ENCODE measurements around the gene DNAJB6. TPM values are rescaled to one million over a fixed set of nuclear protein-coding genes. Genes with fewer than 3 reads are reported as not detected.

Gene DNAJB6
- total and polyA plus RNA-seq, 2 experiments from 2014 or later: 139 to 187 TPM

DNA sequence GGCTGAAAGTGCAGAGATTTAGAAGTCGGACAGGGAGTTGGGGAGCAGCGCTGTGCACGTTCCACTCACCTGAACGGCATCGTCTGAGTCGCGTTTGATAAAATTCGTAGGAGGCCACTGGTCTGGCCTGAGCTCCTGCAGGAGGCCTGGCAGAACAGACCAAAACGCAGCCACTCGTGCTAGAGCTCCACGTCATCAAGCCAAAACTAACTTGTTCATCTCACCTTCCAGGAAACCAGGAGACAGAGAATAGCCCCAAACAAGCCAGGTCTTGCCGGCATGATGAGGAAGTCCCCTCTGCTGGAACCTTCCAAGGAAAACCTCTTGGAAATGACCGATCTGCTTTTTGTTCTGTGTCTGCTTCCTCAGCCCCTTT lies 43.4 kb upstream of the DNAJB6 start:
- DNase-seq: no peak
- H3F3A ChIP-seq (ENCODE audit: insufficient read depth): no peaks in the 10 kb centered on the region
- H3K9me2 ChIP-seq (ENCODE audit: insufficient read depth): no peaks in the 10 kb centered on the region
- no peaks in the 10 kb centered on the region for H3K4me1 ChIP-seq (ENCODE audit: insufficient read depth)
- H3K4me3 ChIP-seq: no peak overlapping the region
- H3K9ac ChIP-seq: no peak overlapping the region
- no peak overlapping the region for H3K27ac ChIP-seq
- H3K9me3 ChIP-seq (ENCODE audit: low read depth): no peaks in the 10 kb centered on the region
- TF ChIP-seq EZH2 (IDR thresholded peaks at IDR 0.05; ENCODE audit: insufficient read depth, poor library complexity, severe bottlenecking) (no peak), EZH2phosphoT487 (IDR thresholded peaks at IDR 0.05; ENCODE audit: insufficient read depth, low read depth) (no peak)
- no peaks in the 10 kb centered on the region for H4K20me1 ChIP-seq (ENCODE audit: insufficient read depth)
- H3K36me3 ChIP-seq (ENCODE audit: low read depth): no peaks in the 10 kb centered on the region
- 88 to 89% methylated on average over 13 of the region's 13 CpGs for WGBS, 2 experiments (ENCODE audit: low coverage in 1 of 2, low lambda C conversion rate in 2 of 2, missing lambda C conversion rate in 2 of 2)
- no peaks in the 10 kb centered on the region for H3K79me2 ChIP-seq (ENCODE audit: insufficient read depth)
- no peak overlapping the region for H2AFZ ChIP-seq
- H3K4me2 ChIP-seq (ENCODE audit: unreplicated experiment): no peak overlapping the region
- no peaks in the 10 kb centered on the region for H3K27me3 ChIP-seq (replicated peaks; ENCODE audit: insufficient read depth)
- in situ Hi-C loops (cut with MboI): no loop called here

DNA sequence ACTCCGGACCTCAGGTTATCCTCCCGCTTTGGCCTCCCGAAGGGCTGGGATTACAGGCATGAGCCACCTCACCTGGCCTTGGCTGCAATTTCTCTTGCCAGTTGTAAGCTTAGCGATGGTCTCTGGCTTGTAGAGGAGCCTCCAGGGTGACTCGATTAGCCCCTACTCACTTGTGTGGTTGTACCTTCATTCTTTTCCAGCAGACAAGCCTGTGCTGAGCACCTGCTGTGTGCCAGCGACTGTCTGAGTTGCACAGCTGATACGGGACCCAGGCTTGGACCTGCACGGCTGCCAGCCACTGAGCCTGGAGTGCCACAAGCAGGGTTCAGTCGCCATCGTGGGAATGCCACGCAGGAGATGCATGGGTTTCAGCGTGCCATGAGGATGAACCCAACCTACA lies 42.0 kb upstream of the DNAJB6 start:
- TF ChIP-seq EZH2 (IDR thresholded peaks at IDR 0.05; ENCODE audit: insufficient read depth, poor library complexity, severe bottlenecking) (no peak), EZH2phosphoT487 (IDR thresholded peaks at IDR 0.05; ENCODE audit: insufficient read depth, low read depth) (no peak)
- H3K4me2 ChIP-seq (ENCODE audit: unreplicated experiment): no peak overlapping the region
- H3K4me1 ChIP-seq (ENCODE audit: insufficient read depth): no peaks in the 10 kb centered on the region
- no peak overlapping the region for H3K9ac ChIP-seq
- H4K20me1 ChIP-seq (ENCODE audit: insufficient read depth): no peaks in the 10 kb centered on the region
- H2AFZ ChIP-seq: no peak overlapping the region
- H3K4me3 ChIP-seq: no peak overlapping the region
- no peaks in the 10 kb centered on the region for H3K9me2 ChIP-seq (ENCODE audit: insufficient read depth)
- no peaks in the 10 kb centered on the region for H3K79me2 ChIP-seq (ENCODE audit: insufficient read depth)
- no peak for DNase-seq
- in situ Hi-C loops (cut with MboI): no loop called here
- no peaks in the 10 kb centered on the region for H3K36me3 ChIP-seq (ENCODE audit: low read depth)
- H3K27ac ChIP-seq: no peak overlapping the region
- 82 to 83% methylated on average over 12 of the region's 12 CpGs for WGBS, 2 experiments (ENCODE audit: low coverage in 1 of 2, low lambda C conversion rate in 2 of 2, missing lambda C conversion rate in 2 of 2)
- no peaks in the 10 kb centered on the region for H3K9me3 ChIP-seq (ENCODE audit: low read depth)
- no peaks in the 10 kb centered on the region for H3K27me3 ChIP-seq (replicated peaks; ENCODE audit: insufficient read depth)
- no peaks in the 10 kb centered on the region for H3F3A ChIP-seq (ENCODE audit: insufficient read depth)

DNA sequence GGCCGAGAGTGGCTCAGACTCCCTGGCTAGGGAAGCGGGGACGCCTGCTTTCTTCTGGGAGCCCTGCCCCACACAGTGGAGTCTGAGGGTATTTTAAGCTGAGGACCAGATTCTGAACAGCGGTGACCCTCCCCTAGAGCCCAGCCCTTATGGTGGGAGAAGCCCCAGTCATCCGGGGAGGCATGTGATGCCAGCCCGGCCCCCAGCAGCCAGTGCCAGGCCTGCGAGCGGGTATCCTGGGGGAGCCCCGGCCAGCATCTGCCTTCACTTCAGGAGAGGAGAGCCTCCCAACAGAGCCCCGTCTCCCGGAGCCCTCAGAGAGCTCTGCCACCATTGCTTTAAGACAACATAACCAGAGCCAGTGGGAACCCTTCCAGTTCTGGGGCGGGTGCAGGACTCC lies 41.5 kb upstream of the DNAJB6 start:
- H3K9me2 ChIP-seq (ENCODE audit: insufficient read depth): no peaks in the 10 kb centered on the region
- H3K9ac ChIP-seq: no peak overlapping the region
- no peaks in the 10 kb centered on the region for H3F3A ChIP-seq (ENCODE audit: insufficient read depth)
- no peaks in the 10 kb centered on the region for H3K27me3 ChIP-seq (replicated peaks; ENCODE audit: insufficient read depth)
- no peaks in the 10 kb centered on the region for H3K9me3 ChIP-seq (ENCODE audit: low read depth)
- TF ChIP-seq EZH2 (IDR thresholded peaks at IDR 0.05; ENCODE audit: insufficient read depth, poor library complexity, severe bottlenecking): no peak
- TF ChIP-seq EZH2phosphoT487 (IDR thresholded peaks at IDR 0.05; ENCODE audit: insufficient read depth, low read depth): no peak
- no peaks in the 10 kb centered on the region for H3K4me1 ChIP-seq (ENCODE audit: insufficient read depth)
- in situ Hi-C loops (cut with MboI): no loop called here
- no peak for DNase-seq
- no peaks in the 10 kb centered on the region for H3K79me2 ChIP-seq (ENCODE audit: insufficient read depth)
- no peak overlapping the region for H3K4me2 ChIP-seq (ENCODE audit: unreplicated experiment)
- H3K27ac ChIP-seq: no peak overlapping the region
- no peak overlapping the region for H3K4me3 ChIP-seq
- no peaks in the 10 kb centered on the region for H3K36me3 ChIP-seq (ENCODE audit: low read depth)
- no peaks in the 10 kb centered on the region for H4K20me1 ChIP-seq (ENCODE audit: insufficient read depth)
- 76% methylated on average over 11 of the region's 12 CpGs for WGBS, 2 experiments (ENCODE audit: low coverage in 1 of 2, low lambda C conversion rate in 2 of 2, missing lambda C conversion rate in 2 of 2)
- H2AFZ ChIP-seq: no peak overlapping the region

DNA sequence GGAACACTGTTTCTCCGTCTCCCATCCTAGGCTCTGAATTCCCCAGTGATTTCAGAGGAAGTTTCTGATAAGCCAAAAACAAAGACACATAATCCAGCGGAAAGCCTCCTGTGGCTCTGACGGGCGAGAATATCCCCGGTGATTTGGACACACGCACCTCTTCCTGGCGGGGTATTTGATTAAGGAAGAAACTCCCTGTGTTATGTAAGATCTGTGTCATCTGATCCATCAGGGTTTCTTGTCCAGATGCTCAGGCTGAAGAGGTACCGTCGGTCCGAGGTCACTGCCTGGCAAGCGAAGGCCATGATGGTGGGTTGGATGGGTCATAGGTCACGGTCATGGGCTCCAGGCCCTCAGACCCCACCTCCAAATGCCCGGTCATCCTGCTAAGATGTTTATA lies 39.6 kb upstream of the DNAJB6 start:
- WGBS, 2 experiments (ENCODE audit: low coverage in 1 of 2, low lambda C conversion rate in 2 of 2, missing lambda C conversion rate in 2 of 2): 89 to 92% methylated on average over 12 to 13 of the region's 13 CpGs
- H3K9me3 ChIP-seq (ENCODE audit: low read depth): no peaks in the 10 kb centered on the region

DNA sequence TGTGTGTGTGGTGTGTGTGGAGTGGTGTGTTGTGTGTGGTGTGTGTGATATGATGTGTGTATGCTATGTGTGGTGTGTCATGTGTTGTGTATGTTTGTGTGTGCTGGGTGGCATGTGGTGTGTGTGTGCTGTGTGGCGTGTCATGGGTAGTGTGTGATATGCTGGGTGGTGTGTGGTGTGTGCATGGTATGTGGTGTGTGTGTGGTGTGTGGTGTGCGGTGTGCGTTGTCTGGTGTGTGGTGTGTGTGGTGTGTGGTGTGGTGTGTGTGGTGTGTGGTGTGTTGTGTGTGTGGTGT lies 37.5 kb upstream of the DNAJB6 start:
- H2AFZ ChIP-seq: no peak overlapping the region
- no peak overlapping the region for H3K4me2 ChIP-seq (ENCODE audit: unreplicated experiment)
- no peaks in the 10 kb centered on the region for H3K36me3 ChIP-seq (ENCODE audit: low read depth)
- no peak overlapping the region for H3K27ac ChIP-seq
- TF ChIP-seq EZH2 (IDR thresholded peaks at IDR 0.05; ENCODE audit: insufficient read depth, poor library complexity, severe bottlenecking): no peak
- no peak for TF ChIP-seq EZH2phosphoT487 (IDR thresholded peaks at IDR 0.05; ENCODE audit: insufficient read depth, low read depth)
- no peak for DNase-seq
- H3K9me2 ChIP-seq (ENCODE audit: insufficient read depth): no peaks in the 10 kb centered on the region
- no peaks in the 10 kb centered on the region for H3F3A ChIP-seq (ENCODE audit: insufficient read depth)
- H3K9ac ChIP-seq: no peak overlapping the region
- no peak overlapping the region for H3K4me3 ChIP-seq
- in situ Hi-C loops (cut with MboI): no loop called here
- H3K27me3 ChIP-seq (replicated peaks; ENCODE audit: insufficient read depth): no peaks in the 10 kb centered on the region
- peaks cover 5% of the 10 kb centered on the region; the same call in 1 of the 2 replicates for H3K4me1 ChIP-seq (ENCODE audit: insufficient read depth)
- H3K79me2 ChIP-seq (ENCODE audit: insufficient read depth): no peaks in the 10 kb centered on the region
- no peaks in the 10 kb centered on the region for H4K20me1 ChIP-seq (ENCODE audit: insufficient read depth)
- no peaks in the 10 kb centered on the region for H3K9me3 ChIP-seq (ENCODE audit: low read depth)
- 88 to 90% methylated on average over 1 to 3 of the region's 3 CpGs for WGBS, 2 experiments (ENCODE audit: low coverage in 1 of 2, low lambda C conversion rate in 2 of 2, missing lambda C conversion rate in 2 of 2)

More for the DNA sequence above, 39.6 kb upstream of the DNAJB6 start:
- Histone ChIP-seq H3F3A (ENCODE audit: insufficient read depth) (no peaks in the 10 kb centered on the region), H3K79me2 (ENCODE audit: insufficient read depth) (no peaks in the 10 kb centered on the region), H3K4me1 (ENCODE audit: insufficient read depth) (peaks cover 4% of the 10 kb centered on the region; the same call in 1 of the 2 replicates), H3K4me3 (no peak overlapping the region), H3K36me3 (ENCODE audit: low read depth) (no peaks in the 10 kb centered on the region), H3K27ac (no peak overlapping the region), H4K20me1 (ENCODE audit: insufficient read depth) (no peaks in the 10 kb centered on the region), H3K4me2 (ENCODE audit: unreplicated experiment) (no peak overlapping the region), H2AFZ (no peak overlapping the region), H3K27me3 (replicated peaks; ENCODE audit: insufficient read depth) (no peaks in the 10 kb centered on the region), H3K9ac (no peak overlapping the region), H3K9me2 (ENCODE audit: insufficient read depth) (no peaks in the 10 kb centered on the region)
- DNase-seq: no peak
- no peak for TF ChIP-seq EZH2phosphoT487 (IDR thresholded peaks at IDR 0.05; ENCODE audit: insufficient read depth, low read depth)
- no peak for TF ChIP-seq EZH2 (IDR thresholded peaks at IDR 0.05; ENCODE audit: insufficient read depth, poor library complexity, severe bottlenecking)
- in situ Hi-C loops (cut with MboI): no loop called here
